Measurements from ENCODE around the gene SCLY. TPM values are rescaled to one million over a fixed set of nuclear protein-coding genes. Genes with fewer than 3 reads are reported as not detected.

SCLY gene
- polyA plus RNA-seq, 2 of the 4 experiments (the other 2 are of a cell fraction) = 19.0 to 28.3 TPM

DNA sequence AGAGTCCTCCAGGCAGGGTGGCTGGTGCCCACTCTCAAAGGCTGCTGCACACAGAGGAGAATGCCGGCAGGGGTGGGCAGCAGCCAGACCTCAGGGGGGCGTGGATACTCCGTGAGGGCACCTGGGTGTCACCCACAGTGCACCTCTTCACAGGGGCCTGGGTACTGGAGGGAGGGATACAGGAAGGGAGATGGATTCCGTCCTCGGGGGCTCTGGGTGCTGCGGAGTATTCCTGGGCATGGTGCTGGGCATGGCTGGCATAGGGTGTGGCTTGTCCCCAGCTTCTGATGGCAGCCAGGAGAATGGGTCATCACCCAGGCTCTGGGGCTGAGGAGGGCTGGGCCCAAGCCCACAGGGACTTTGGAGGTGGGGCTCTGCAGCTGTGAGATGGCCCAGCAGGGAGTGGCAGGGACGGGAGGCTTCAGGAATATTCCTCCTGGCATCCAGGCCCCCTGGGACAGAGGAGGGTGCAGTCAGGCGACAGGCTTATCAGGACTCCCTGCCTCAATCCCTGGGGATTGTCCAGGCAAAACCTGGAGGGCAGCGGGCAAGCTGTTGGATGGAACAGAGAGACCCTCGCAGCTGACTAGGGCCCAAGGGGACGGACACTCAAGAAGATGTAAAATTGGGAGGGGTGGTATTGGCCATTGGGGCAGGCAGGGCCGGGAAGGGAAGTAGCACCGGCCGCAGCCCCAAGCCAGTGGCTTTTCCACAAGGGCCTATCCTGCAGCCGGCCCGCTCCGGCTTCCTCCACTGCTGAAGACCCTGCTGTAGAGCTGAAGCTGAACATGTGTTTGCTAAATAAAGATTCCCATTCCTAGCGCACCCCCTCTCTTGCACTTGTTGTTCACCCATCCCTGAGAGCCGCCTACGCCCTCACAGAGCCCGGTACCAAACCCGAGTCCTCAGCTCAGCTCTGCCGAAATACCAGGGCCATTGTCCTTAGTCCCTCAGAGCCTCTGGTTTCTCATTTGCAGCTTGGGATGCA lies 72.0 kb downstream of the SCLY start:
- POLR2A ChIA-PET = no interaction called here
- CTCF ChIA-PET = interaction anchor here (1.1 kb wide), 1 partner anchor 10 kb away, joined by 3 read pairs; no protein-coding TSS in a partner anchor
- peaks cover 10% of the 10 kb centered on the region; the same call in 2 of the 3 replicates for H3K4me1 ChIP-seq
- no peak overlapping the region for H3K27ac ChIP-seq
- ATAC-seq = no peak
- WGBS (ENCODE audit: missing lambda C conversion rate) = 88% methylated on average over 20 of the region's 23 CpGs
- no peak overlapping the region for H3K4me2 ChIP-seq
- DNase-seq (ENCODE audit: low read depth in 1 of 2, low spot score in 1 of 2) = no peak
- H3K9me3 ChIP-seq = no peaks in the 10 kb centered on the region
- TF ChIP-seq, protein P1, sequence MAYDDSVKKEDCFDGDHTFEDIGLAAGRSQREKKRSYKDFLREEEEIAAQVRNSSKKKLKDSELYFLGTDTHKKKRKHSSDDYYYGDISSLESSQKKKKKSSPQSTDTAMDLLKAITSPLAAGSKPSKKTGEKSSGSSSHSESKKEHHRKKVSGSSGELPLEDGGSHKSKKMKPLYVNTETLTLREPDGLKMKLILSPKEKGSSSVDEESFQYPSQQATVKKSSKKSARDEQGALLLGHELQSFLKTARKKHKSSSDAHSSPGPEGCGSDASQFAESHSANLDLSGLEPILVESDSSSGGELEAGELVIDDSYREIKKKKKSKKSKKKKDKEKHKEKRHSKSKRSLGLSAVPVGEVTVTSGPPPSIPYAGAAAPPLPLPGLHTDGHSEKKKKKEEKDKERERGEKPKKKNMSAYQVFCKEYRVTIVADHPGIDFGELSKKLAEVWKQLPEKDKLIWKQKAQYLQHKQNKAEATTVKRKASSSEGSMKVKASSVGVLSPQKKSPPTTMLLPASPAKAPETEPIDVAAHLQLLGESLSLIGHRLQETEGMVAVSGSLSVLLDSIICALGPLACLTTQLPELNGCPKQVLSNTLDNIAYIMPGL (CRISPR knock-in tag; IDR thresholded peaks at IDR 0.05; ENCODE audit: borderline replicate concordance) = no peak
- TF ChIP-seq, protein P2, sequence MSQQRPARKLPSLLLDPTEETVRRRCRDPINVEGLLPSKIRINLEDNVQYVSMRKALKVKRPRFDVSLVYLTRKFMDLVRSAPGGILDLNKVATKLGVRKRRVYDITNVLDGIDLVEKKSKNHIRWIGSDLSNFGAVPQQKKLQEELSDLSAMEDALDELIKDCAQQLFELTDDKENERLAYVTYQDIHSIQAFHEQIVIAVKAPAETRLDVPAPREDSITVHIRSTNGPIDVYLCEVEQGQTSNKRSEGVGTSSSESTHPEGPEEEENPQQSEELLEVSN (IDR thresholded peaks at IDR 0.05; ENCODE audit: borderline replicate concordance, low read depth) = no peak
- TF ChIP-seq HOXB5 (CRISPR knock-in tag; IDR thresholded peaks at IDR 0.05) (no peak), MAFK (IDR thresholded peaks at IDR 0.05; ENCODE audit: partially characterized antibody) (no peak), EHMT2 (IDR thresholded peaks at IDR 0.05; ENCODE audit: low read depth) (no peak), CBX2 (IDR thresholded peaks at IDR 0.05; ENCODE audit: borderline replicate concordance, low read depth) (no peak), EHF (CRISPR knock-in tag; IDR thresholded peaks at IDR 0.05) (no peak), JUN (IDR thresholded peaks at IDR 0.05) (no peak), RNF2 (IDR thresholded peaks at IDR 0.05; ENCODE audit: borderline replicate concordance, low read depth) (no peak), RARB (CRISPR knock-in tag; IDR thresholded peaks at IDR 0.05) (no peak), SREBF2 (IDR thresholded peaks at IDR 0.05) (no peak), NFE2L2 (conservative IDR thresholded peaks at IDR 0.05; ENCODE audit: low read length) (no peak), JUNB (IDR thresholded peaks at IDR 0.05) (no peak), PHF8 (IDR thresholded peaks at IDR 0.05; ENCODE audit: borderline replicate concordance, low read depth) (no peak)
- TF ChIP-seq, protein P3, sequence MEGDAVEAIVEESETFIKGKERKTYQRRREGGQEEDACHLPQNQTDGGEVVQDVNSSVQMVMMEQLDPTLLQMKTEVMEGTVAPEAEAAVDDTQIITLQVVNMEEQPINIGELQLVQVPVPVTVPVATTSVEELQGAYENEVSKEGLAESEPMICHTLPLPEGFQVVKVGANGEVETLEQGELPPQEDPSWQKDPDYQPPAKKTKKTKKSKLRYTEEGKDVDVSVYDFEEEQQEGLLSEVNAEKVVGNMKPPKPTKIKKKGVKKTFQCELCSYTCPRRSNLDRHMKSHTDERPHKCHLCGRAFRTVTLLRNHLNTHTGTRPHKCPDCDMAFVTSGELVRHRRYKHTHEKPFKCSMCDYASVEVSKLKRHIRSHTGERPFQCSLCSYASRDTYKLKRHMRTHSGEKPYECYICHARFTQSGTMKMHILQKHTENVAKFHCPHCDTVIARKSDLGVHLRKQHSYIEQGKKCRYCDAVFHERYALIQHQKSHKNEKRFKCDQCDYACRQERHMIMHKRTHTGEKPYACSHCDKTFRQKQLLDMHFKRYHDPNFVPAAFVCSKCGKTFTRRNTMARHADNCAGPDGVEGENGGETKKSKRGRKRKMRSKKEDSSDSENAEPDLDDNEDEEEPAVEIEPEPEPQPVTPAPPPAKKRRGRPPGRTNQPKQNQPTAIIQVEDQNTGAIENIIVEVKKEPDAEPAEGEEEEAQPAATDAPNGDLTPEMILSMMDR (IDR thresholded peaks at IDR 0.05) = no peak
- TF ChIP-seq, protein P4, sequence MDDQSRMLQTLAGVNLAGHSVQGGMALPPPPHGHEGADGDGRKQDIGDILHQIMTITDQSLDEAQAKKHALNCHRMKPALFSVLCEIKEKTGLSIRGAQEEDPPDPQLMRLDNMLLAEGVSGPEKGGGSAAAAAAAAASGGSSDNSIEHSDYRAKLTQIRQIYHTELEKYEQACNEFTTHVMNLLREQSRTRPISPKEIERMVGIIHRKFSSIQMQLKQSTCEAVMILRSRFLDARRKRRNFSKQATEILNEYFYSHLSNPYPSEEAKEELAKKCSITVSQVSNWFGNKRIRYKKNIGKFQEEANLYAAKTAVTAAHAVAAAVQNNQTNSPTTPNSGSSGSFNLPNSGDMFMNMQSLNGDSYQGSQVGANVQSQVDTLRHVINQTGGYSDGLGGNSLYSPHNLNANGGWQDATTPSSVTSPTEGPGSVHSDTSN (IDR thresholded peaks at IDR 0.05) = no peak
- TF ChIP-seq, protein P5, sequence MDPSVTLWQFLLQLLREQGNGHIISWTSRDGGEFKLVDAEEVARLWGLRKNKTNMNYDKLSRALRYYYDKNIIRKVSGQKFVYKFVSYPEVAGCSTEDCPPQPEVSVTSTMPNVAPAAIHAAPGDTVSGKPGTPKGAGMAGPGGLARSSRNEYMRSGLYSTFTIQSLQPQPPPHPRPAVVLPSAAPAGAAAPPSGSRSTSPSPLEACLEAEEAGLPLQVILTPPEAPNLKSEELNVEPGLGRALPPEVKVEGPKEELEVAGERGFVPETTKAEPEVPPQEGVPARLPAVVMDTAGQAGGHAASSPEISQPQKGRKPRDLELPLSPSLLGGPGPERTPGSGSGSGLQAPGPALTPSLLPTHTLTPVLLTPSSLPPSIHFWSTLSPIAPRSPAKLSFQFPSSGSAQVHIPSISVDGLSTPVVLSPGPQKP (IDR thresholded peaks at IDR 0.05; ENCODE audit: low read depth, low read length) = no peak
- no peak overlapping the region for H3K4me3 ChIP-seq
- FAIRE-seq = no peak
